Measurements from ENCODE around the gene NF2. TPM values are rescaled to one million over a fixed set of nuclear protein-coding genes. Genes with fewer than 3 reads are reported as not detected.
A peak's percentile ranks its signal among the peaks of the same experiment; 100 is the strongest.

NF2 gene
- polyA plus RNA-seq, 3 donors, result 7.7 to 15.5 (median 8.4) TPM

GRCh38 chr22:29702931-29703501 lies 99.6 kb downstream of the NF2 start:
- Histone ChIP-seq H3K36me3 (replicated peaks in 1 of 2; ENCODE audit: control insufficient read depth in 1 of 2, insufficient read depth in 2 of 2, low read length in 2 of 2) (peaks cover 0 to 2% of the 10 kb centered on the region in 2 donors), H3K9me3 (replicated peaks in 1 of 2; ENCODE audit: control insufficient read depth in 1 of 2, insufficient read depth in 1 of 2, low read length in 2 of 2) (no peaks in the 10 kb centered on the region), H3K79me2 (ENCODE audit: insufficient read depth, low read length) (no peaks in the 10 kb centered on the region), H3K4me3 (replicated peaks in 1 of 3; ENCODE audit: low read depth in 2 of 3, low read length in 3 of 3) (no peak overlapping the region), H4K20me1 (ENCODE audit: insufficient read depth, low read length) (peaks cover 9% of the 10 kb centered on the region), H2AFZ (ENCODE audit: insufficient read depth, low read depth, low read length, poor library complexity, severe bottlenecking) (no peak overlapping the region), H3K4me2 (replicated peaks; ENCODE audit: extremely low read depth, low read length, poor library complexity, severe bottlenecking) (peak overlapping the region; percentile 7), H3K9ac (ENCODE audit: insufficient read depth, low read length, poor library complexity, severe bottlenecking) (peak overlapping the region; percentile 8), H3K27me3 (ENCODE audit: control insufficient read depth in 2 of 2, insufficient read depth in 2 of 2, low read length in 2 of 2) (peaks cover 0 to 9% of the 10 kb centered on the region in 2 donors), H3K4me1 (ENCODE audit: control insufficient read depth in 1 of 2, insufficient read depth in 2 of 2, low read length in 2 of 2) (peaks cover 7 to 14% of the 10 kb centered on the region in 2 donors), H3K27ac (ENCODE audit: low read depth in 1 of 2, low read length in 2 of 2) (no peak overlapping the region)
- WGBS (ENCODE audit: insufficient coverage), result 11% methylated on average over 16 of the region's 19 CpGs
- Mint-ChIP-seq H3K4me1 (peaks cover 19% of the 10 kb centered on the region), H3K9me3 (no peaks in the 10 kb centered on the region), H3K27ac (no peak overlapping the region), H3K36me3 (peaks cover 3 to 4% of the 10 kb centered on the region in 2 donors), H3K27me3 (ENCODE audit: low read depth in 3 of 3) (peaks cover 10 to 35% (median 20%) of the 10 kb centered on the region in 3 donors), H3K4me3 (peak overlapping the region in 1 of 2 donors; percentile 39)
- intact Hi-C loops (cut with micrococcal nuclease), result no loop called here
- DNase-seq, result peak in 1 of 3 donors; percentile 12
- no peak for TF ChIP-seq CTCF (IDR thresholded peaks at IDR 0.05)

- intact Hi-C loops (cut with micrococcal nuclease), result no loop called here
- no peak for TF ChIP-seq CTCF (IDR thresholded peaks at IDR 0.05)
- DNase-seq, result no peak
- H3K36me3 Mint-ChIP-seq, result no peaks in the 10 kb centered on the region
- no peaks in the 10 kb centered on the region for H3K9me3 Mint-ChIP-seq
- Histone ChIP-seq H4K20me1 (ENCODE audit: insufficient read depth, low read length) (peaks cover 9% of the 10 kb centered on the region), H2AFZ (ENCODE audit: insufficient read depth, low read depth, low read length, poor library complexity, severe bottlenecking) (no peak overlapping the region), H3K4me2 (replicated peaks; ENCODE audit: extremely low read depth, low read length, poor library complexity, severe bottlenecking) (no peak overlapping the region), H3K9ac (ENCODE audit: insufficient read depth, low read length, poor library complexity, severe bottlenecking) (peak overlapping the region; percentile 8), H3K4me3 (replicated peaks in 1 of 3; ENCODE audit: low read depth in 2 of 3, low read length in 3 of 3) (no peak overlapping the region), H3K36me3 (replicated peaks in 1 of 2; ENCODE audit: control insufficient read depth in 1 of 2, insufficient read depth in 2 of 2, low read length in 2 of 2) (no peaks in the 10 kb centered on the region), H3K79me2 (ENCODE audit: insufficient read depth, low read length) (no peaks in the 10 kb centered on the region), H3K27ac (ENCODE audit: low read depth in 1 of 2, low read length in 2 of 2) (no peak overlapping the region), H3K9me3 (replicated peaks in 1 of 2; ENCODE audit: control insufficient read depth in 1 of 2, insufficient read depth in 1 of 2, low read length in 2 of 2) (no peaks in the 10 kb centered on the region), H3K4me1 (ENCODE audit: control insufficient read depth in 1 of 2, insufficient read depth in 2 of 2, low read length in 2 of 2) (peaks cover 7 to 14% of the 10 kb centered on the region in 2 donors), H3K27me3 (ENCODE audit: control insufficient read depth in 2 of 2, insufficient read depth in 2 of 2, low read length in 2 of 2) (peaks cover 0 to 9% of the 10 kb centered on the region in 2 donors)
- H3K27ac Mint-ChIP-seq, result no peak overlapping the region
- H3K4me1 Mint-ChIP-seq, result peaks cover 19% of the 10 kb centered on the region
- no peak overlapping the region for H3K4me3 Mint-ChIP-seq
- 81% methylated on average over 5 of the region's 7 CpGs for WGBS (ENCODE audit: insufficient coverage)
- H3K27me3 Mint-ChIP-seq (ENCODE audit: low read depth in 3 of 3), result peaks cover 11 to 36% (median 20%) of the 10 kb centered on the region in 3 donors
Observed at GRCh38 chr22:29703569-29704195, 100.2 kb downstream of the NF2 start.
